Effector CD4-positive, alpha-beta T cell (primary cell): ENCODE measurements around the gene ZNRF2.

Source experiments
- DNase-seq: peaks from one replicate; pipeline ENCODE4 v3.0.0-alpha.2; 2020
- total RNA-seq: gene quantifications from one replicate; lab custom pipeline; 2026; lab: John Stamatoyannopoulos, UW

Gene ZNRF2
- 48.4 reads per million, percentile 67 among the genes with 10 or more reads in this experiment for total RNA-seq

DNA sequence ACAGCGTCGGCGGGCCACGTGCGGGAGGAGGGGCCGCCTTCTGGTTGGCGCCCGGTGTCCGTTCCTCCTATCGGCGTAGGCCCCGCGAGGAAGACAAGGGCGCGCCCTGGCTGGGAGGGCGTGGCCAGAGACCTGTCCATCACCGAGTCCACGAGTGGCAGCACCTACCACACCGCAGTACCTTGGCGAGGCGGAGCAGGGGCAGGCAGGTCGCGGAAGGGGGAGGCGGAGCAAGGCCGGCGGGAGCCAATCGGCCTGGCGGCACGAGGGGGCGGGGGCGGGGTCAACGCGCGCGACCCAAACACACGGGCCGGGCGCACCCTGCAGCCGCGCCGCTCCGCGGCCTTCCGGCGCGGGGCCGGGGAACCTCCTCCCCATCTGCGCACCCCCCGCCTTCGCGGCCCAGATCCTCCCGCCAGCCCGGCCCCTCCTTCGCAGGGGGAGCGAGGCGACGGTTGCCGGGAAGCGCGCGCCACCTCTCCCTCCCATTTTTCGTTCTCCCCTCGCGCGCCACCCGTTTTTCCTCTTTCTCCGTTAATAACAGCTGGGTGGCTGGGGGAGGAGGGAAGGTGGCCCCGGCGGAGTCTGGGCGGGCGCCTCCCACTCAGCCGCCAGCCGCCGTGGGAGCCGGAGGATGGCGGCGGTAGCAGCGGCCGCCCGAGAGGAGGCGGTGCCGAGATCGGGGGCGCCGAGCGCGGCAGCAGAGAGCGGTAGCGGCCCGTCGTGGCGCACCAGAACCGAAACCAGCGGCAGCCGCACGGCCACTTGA lies at the start of gene ZNRF2:
TSS of gene ZNRF2 (plus strand) at position 300 of the 769 bp plus-strand sequence. CDS start 761 bp downstream, outside the sequence.
- peak; percentile 99 for DNase-seq

DNA sequence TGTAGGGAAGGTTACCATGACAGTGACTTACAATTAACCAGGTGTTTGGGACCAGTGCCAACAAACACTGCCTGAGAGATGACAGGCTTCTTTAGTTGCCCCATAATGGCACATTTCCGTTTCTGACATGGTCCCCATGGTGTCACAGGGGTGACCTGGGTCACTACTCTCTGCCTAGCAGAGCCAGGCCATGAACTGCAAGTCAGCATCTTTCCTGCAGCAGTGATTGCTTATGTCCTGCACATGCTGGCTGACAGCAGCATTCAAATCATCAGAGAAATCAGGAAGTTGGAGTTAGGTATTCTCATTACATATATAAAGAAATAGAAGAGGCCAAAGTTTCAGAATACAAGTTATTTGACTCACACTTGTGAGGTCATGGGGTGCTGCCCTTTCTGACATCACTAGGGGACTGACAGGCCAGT lies 47.1 kb upstream of the ZNRF2 start:
- DNase-seq: no peak

DNA sequence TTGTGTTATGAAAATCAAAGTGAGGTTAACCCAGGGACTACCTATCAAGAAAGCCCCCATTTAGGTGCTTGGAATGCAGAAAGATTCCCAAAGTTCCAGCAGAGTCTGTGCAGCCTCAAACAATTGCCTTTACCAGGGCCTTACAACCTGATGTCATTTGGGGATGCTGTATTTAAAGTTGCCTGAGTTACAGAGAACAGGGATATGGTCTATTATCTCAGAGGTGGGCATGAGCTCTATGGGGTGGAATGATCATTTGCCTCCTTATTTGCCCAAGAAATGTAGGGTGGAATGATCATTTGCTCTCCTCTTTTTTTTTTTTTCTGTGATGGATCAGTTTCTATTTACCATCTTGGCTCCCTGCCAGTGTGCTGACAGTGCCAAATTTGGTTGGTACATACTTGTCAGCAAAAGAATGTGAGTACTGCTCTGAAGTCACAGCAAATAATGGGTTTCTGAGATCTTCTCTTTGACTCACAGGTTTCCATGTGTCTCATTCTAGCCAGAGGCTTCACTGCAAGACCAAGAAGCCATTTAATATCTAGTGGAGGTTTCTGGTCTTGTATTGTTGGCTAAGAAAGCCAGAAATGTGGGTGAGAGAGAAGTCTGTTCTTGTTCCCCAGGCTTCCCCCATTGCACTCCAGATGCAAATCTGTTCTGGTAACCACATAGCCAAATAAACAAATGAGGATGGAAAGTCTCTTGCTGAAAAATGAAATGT lies 45.5 kb upstream of the ZNRF2 start:
- no peak for DNase-seq

GRCh38 chr7:30240106-30240800 lies 44.1 kb upstream of the ZNRF2 start:
- DNase-seq: no peak

- DNase-seq: no peak
These were observed 42.6 kb upstream of the ZNRF2 start for GRCh38 chr7:30241767-30242166.

DNA sequence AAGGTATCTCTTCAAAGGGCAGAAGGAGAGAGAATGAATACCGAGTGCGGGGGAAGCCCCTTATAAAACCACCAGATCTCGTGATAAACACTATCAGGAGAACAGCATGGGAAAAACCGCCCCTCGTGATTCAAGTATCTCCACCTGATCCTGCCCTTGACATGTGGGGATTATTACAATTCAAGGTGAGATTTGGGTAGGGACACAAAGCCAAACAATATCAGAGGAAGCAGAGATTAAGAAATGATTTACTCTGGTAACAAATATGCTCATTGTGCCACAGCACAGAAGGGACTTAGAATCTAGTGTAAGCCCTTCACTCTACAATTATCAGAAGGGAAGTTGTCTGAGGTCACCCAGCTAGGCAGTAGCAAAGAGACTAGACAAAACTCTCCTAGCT lies 40.1 kb upstream of the ZNRF2 start:
- DNase-seq: no peak

DNA sequence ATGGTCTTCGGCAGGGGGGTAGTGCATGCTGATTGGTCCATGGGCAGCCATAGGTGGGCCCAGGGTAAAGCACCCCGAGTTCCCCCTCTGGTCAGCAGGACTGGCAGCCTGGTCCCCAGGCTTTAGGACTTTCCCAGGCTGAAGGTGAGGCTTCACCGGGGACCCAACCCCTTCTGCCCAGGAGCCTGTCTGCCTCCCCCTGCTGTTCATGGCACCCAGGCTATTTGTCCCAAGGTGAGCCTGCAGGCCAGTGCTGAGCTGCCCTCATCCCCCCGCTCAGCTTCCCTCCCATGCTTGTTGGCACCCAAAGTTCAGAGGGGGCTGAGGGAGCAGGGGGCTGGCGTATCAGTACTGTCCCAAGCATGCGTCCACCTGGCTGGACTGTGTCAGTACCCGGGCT lies 38.5 kb upstream of the ZNRF2 start:
- DNase-seq: no peak

DNA sequence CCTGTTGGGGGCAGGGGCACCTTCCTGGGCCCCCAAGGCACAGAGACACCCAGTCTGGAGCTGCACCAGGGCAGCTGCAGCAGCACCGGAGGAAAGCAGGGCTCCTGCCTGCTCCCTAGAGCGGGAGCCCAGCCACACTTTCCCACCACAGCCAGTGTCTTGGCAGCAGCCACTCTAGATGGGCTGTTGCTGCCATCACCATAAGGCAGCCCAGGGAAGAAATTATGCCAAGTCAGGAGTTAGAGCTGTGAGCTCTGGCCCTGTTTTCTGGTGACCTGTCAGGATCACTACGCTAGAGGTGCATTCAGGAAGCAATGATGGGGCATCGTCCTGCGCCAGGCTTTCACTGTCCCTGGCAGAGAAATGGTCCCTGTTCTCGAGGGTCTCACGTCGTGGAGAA lies 38.0 kb upstream of the ZNRF2 start:
- DNase-seq: no peak

DNA sequence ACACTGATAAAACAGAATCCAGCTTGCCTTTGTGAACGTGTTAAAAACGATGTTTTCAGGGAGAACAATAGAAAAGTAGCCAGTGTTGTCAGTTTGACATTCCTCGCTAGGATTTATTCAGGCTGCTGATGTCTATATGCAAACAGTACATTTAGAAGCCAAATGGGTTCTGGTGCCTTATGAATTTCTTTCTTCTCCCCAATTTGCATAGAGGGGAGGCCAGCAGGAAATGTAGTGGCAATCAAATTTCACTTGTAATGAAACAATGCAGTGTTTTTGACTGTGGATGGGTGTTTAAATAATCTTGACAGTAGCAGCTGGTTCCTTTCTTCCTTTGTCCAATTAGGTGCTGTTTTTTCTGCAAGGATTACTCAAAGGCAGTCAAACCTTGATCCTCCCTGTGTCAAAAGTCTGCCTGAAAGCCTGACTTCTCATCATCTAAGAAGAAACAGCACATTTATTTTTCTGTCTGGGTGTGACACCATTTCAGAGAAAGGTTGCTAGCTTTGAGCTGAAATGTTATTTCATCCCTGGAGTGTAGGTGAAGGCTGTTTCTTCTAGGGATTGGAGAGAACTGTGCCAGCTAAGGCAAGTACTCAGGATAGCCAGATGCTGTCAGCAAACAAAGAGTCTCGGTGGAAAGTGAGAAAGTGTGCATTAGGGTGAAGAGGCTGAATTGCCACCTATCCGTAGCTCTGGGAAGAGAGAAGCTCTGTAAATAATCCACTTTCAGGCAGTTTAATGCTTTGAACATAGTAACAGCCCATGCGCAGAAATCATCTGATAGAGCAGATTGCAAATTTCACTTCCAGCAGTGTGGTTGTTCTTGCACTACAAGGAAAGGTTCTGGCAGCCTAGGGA lies 36.6 kb upstream of the ZNRF2 start:
- DNase-seq: no peak

- DNase-seq: no peak
These were observed 35.1 kb upstream of the ZNRF2 start for GRCh38 chr7:30249316-30249715.

DNA sequence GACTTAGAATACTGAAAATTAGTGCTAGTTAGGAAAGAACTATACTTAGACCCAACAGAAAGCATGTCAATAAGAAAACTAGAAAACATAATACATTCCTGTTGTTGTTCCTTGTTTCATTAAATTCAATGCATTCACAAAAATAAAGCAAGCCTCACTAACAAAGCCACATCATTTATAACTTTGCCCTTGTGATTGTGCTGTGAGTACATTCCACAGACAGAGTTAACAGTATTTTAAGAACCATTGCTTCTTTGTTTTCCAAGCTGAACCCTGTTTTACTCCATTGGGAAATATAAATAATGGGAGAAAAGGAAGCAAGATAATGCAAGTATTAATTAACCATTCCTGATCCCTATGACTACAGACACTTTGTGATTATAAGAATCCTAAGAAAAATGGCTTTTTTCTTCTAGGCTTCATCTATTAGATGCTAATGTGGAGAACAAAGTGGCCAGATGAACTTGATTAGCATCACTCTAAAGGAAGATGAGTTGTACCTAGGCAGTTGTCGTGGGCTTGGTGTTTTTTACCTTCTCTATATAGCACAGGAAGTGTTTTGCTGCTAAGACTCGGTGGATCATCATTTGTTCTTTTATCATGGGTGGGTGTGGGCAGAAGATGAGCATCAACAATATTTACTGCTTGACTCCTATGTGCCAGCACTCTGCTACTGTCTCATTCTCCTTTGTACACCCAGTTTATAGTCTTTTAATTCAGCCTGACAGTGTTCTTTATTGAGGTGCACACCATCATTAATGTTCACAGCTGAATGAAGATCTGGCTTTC lies 34.2 kb upstream of the ZNRF2 start:
- no peak for DNase-seq

- no peak for DNase-seq
These were observed 32.6 kb upstream of the ZNRF2 start for GRCh38 chr7:30251708-30252329.

DNA sequence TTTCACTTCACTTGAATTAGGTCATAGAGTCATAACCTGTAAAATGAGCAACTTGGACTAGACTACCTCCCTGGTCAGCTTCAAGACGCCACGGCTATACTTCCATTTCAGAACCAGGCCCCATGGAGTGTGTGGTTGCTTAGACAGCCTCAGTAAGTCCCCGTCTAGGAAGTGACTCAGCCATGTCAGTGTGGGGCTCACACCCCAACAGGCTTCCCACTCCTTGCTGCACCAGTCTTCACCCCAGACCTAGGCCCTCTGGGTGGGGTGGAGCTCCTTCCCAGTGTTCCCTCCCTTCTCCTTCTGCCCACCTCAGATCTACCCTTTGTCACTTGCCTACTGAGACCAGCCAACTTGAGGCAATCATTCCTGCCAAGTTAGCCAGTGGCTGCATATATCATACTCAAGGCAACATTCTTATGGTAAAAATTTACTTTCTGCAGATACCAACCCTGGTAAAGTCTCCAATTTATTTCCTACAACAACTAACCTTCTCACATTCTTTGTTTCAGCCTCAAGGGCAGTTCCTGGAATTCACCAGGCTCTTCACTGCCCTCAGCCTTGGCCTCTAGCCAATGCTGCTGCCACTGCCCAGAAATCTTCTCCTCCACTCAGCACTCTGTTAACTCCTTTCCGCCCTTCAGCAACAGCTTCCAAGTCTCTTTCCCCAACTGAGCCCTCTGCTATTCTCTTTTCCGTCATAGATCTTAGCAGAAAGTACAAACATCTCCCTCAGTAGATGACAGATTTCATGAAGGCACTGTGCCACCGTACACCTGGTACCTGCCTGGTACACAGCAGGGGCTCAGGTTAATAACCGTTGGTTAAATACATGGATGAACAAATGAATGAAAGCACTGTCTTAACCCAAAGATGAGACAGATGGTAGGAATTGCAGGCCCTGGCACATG lies 31.3 kb upstream of the ZNRF2 start:
- no peak for DNase-seq

DNA sequence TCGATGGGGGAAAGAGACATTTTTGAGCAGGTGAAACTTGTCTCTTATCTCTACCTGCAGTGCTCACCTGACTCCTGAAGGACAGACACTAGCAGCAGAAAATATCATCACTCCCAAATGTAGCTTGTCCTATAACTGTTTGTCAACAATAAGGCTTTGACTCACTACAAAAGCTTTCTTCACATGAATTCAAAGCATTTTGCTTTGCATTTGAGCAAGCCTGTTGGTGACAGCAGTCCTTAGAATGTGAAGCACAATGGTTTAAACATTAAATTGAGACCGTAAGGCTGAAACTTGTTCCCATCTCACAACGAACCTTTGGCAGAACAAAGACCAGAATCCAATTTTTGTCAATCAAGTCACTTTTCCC lies 30.6 kb upstream of the ZNRF2 start:
- no peak for DNase-seq

DNA sequence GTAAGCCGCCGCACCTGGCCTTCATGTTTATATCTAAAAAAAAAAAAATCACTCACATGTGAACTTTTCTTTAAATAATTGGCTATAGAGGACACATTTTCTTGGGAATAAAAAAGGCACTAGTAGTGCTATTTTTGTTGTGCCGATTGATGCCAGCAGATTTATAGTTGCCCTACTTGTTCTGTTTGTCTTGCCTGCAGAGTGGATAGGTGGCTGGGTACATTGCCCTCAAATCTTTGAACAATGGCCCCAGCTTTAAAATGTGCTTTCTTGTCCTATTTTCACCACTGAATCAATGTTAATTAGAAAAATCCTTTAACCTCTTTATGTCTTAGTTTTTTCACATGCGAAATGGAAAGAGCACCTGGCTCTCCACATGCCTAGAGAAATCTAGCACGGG lies 30.1 kb upstream of the ZNRF2 start:
- DNase-seq: no peak

DNA sequence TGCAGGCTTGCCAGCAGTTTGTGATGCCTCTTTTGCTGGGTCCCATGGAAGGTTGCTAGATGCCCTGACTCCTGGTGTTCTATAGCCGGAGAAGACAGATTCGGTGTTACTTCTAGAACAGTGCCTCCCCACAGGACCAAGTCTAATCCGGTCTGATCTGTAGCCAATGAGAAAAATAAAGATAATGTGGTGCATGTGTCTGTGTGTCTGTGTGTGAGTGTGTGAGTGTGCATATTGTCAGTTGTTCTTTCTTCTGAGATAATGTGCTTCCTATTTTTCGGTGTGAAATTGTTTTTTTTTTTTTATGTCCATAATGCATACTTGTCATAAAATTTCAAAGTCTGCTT lies 29.7 kb upstream of the ZNRF2 start:
- no peak for DNase-seq

GRCh38 chr7:30255064-30255769 lies 29.2 kb upstream of the ZNRF2 start:
- DNase-seq: no peak

DNA sequence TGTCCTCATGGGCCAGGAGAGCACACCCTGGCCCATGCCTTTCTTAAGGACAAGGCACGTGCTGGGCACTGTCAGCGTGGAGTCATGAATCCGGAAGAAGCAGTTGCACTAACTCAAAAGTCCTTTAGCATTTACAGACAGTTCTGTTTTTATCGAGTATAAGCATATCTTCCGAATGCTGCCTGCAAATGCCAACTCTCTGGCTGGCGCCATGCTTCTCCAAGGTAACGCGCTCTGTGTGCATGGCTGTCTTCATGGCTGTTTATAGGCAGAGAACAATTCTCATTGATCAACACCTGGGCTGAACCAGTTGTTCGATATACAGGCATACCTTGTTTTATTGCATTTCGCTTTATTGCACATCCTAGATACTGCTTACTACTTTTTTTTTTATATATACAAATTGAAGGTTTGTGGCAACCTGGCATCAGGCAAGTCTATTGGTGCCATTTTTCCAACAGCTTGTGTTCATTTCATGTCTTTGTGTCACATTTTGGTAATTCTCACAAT lies 28.0 kb upstream of the ZNRF2 start:
- no peak for DNase-seq

GRCh38 chr7:30260246-30260768 lies 24.1 kb upstream of the ZNRF2 start:
- no peak for DNase-seq
